Loucy (cell line): Measurements from ENCODE around the gene TNP1.

Experiments
- H2AFZ ChIP-seq: fragments of 200-600 bp; sonication (generic); 2 replicates; pipeline ENCODE4 v1.6.0; 2016; ENCODE audit warnings: antibody characterized with exemption, mild to moderate bottlenecking, low read length, moderate library complexity
- H3F3A ChIP-seq: fragments of 200-600 bp; 2 replicates; pipeline ENCODE4 v1.6.0; 2016; ENCODE audit warnings: antibody characterized with exemption, low read depth, mild to moderate bottlenecking
- H3K27me3 ChIP-seq: fragments of 200-600 bp; sonication (generic); 2 replicates; pipeline ENCODE4 v1.6.1; 2014; ENCODE audit warnings: low read length, mild to moderate bottlenecking; ENCODE audit not compliant: insufficient read depth, poor library complexity, severe bottlenecking
- H3K36me3 ChIP-seq: fragments of 200-600 bp; sonication (generic); 2 replicates; pipeline ENCODE4 v1.6.1; 2016; ENCODE audit warnings: low read length; ENCODE audit not compliant: insufficient read depth
- H3K4me1 ChIP-seq: fragments of 200-600 bp; sonication (generic); 2 replicates; pipeline ENCODE4 v1.5.1; 2014; ENCODE audit warnings: low read length, mild to moderate bottlenecking; ENCODE audit not compliant: insufficient read depth, poor library complexity, severe bottlenecking
- H3K4me2 ChIP-seq: fragments of 200-600 bp; sonication (generic); 2 replicates; pipeline ENCODE4 v1.6.0; 2014; ENCODE audit warnings: antibody characterized with exemption, low read length, low read depth, mild to moderate bottlenecking; ENCODE audit not compliant: poor library complexity, severe bottlenecking
- H3K4me3 ChIP-seq: fragments of 200-600 bp; sonication (generic); 2 replicates; pipeline ENCODE4 v1.5.1; 2014; ENCODE audit warnings: low read length, mild to moderate bottlenecking, mixed read lengths; ENCODE audit not compliant: poor library complexity, severe bottlenecking
- H3K79me2 ChIP-seq: fragments of 200-600 bp; sonication (generic); 2 replicates; pipeline ENCODE4 v1.6.1; 2014; ENCODE audit warnings: low read length; ENCODE audit not compliant: insufficient read depth
- H3K9ac ChIP-seq: fragments of 200-600 bp; sonication (generic); 2 replicates; pipeline ENCODE4 v1.6.0; 2014; ENCODE audit warnings: mild to moderate bottlenecking, low read depth, low read length, moderate library complexity; ENCODE audit not compliant: poor library complexity, severe bottlenecking
- H3K9me2 ChIP-seq: fragments of 200-600 bp; sonication (generic); replicated peaks from 2 replicates; pipeline ENCODE4 v1.6.1; 2016; ENCODE audit warnings: low read depth, low read length, mixed read lengths
- H3K9me3 ChIP-seq: fragments of 200-600 bp; sonication (generic); 2 replicates; pipeline ENCODE4 v1.6.1; 2014; ENCODE audit warnings: mild to moderate bottlenecking, antibody characterized with exemption, low read length, low read depth; ENCODE audit not compliant: insufficient read depth
- H4K20me1 ChIP-seq: fragments of 200-600 bp; sonication (generic); 2 replicates; pipeline ENCODE4 v1.6.0; 2014; ENCODE audit warnings: antibody characterized with exemption, low read length, mild to moderate bottlenecking; ENCODE audit not compliant: insufficient read depth, poor library complexity, severe bottlenecking
- EZH2phosphoT487 ChIP-seq: fragments of 200-600 bp; IDR thresholded peaks from 2 replicates; pipeline ENCODE4 v1.6.1; 2018; ENCODE audit warnings: antibody characterized with exemption, mild to moderate bottlenecking, moderate library complexity, borderline replicate concordance
- TF ChIP-seq, protein P1 (sequence below): fragments of 200-600 bp; sonication (generic); conservative IDR thresholded peaks from 2 replicates; pipeline ENCODE4 v1.5.1; 2014; ENCODE audit warnings: mild to moderate bottlenecking, antibody characterized with exemption, low read length

Gene TNP1

DNA sequence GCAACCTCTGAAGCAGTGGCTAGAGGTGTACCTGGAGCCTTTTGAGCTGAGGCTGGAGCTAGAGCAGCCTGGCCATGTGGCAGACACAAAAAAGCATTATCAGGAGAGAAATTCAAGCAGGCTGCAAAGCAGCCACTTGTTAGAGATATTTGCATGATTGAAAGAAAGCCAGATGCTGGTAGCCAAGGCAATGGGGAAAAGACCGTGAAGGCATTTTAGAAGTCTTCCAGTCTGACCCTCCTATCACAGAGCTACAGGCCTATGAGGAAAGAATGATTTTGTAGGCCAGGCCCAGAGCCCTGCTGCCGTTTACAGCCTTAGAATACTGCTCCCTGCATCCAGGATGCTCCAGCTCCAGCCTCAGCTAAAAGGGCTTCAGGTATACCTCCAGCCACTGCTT is 41.4 kb upstream of the TNP1 start:
- Histone ChIP-seq H3K36me3 (no peaks in the 10 kb centered on the region), H3K27me3 (no peaks in the 10 kb centered on the region), H3K79me2 (no peaks in the 10 kb centered on the region), H3K4me1 (no peaks in the 10 kb centered on the region), H2AFZ (no peak overlapping the region), H3K9ac (no peak overlapping the region), H4K20me1 (no peaks in the 10 kb centered on the region), H3F3A (no peaks in the 10 kb centered on the region), H3K4me3 (no peak overlapping the region), H3K9me3 (no peaks in the 10 kb centered on the region; the same call in 1 of the 2 replicates), H3K4me2 (no peak overlapping the region), H3K9me2 (no peaks in the 10 kb centered on the region)
- TF ChIP-seq, protein P1, sequence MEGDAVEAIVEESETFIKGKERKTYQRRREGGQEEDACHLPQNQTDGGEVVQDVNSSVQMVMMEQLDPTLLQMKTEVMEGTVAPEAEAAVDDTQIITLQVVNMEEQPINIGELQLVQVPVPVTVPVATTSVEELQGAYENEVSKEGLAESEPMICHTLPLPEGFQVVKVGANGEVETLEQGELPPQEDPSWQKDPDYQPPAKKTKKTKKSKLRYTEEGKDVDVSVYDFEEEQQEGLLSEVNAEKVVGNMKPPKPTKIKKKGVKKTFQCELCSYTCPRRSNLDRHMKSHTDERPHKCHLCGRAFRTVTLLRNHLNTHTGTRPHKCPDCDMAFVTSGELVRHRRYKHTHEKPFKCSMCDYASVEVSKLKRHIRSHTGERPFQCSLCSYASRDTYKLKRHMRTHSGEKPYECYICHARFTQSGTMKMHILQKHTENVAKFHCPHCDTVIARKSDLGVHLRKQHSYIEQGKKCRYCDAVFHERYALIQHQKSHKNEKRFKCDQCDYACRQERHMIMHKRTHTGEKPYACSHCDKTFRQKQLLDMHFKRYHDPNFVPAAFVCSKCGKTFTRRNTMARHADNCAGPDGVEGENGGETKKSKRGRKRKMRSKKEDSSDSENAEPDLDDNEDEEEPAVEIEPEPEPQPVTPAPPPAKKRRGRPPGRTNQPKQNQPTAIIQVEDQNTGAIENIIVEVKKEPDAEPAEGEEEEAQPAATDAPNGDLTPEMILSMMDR: no peak

DNA sequence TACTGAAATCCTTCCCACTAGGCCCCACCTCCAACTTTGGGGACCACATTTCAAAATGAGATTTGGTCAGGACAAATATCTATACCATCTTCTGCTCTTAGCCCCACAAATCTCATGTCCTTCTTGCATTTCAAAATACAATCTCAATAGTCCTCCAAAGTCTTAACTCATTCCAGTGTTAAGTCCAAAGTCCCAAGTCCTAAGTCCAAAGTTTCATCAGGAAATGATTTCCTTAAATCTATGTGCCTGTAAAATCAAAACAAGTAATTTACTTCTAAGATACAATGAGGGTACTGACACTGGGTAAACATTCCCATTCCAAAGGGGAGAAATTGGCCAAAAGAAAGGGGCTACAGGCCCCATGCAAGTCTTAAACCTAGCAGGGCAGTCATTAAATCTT is 40.5 kb upstream of the TNP1 start:
- H3K4me2 ChIP-seq: no peak overlapping the region
- H3K4me1 ChIP-seq: no peaks in the 10 kb centered on the region
- H2AFZ ChIP-seq: no peak overlapping the region
- H3K36me3 ChIP-seq: no peaks in the 10 kb centered on the region
- no peak for TF ChIP-seq EZH2phosphoT487
- TF ChIP-seq, protein P1: no peak
- H3F3A ChIP-seq: no peaks in the 10 kb centered on the region
- no peaks in the 10 kb centered on the region; the same call in 1 of the 2 replicates for H3K9me3 ChIP-seq
- H3K4me3 ChIP-seq: no peak overlapping the region
- no peaks in the 10 kb centered on the region for H3K79me2 ChIP-seq
- H3K9ac ChIP-seq: no peak overlapping the region
- H3K9me2 ChIP-seq: no peaks in the 10 kb centered on the region
- H3K27me3 ChIP-seq: no peaks in the 10 kb centered on the region
- no peaks in the 10 kb centered on the region for H4K20me1 ChIP-seq

GRCh38 chr2:216897561-216898203 is 37.8 kb upstream of the TNP1 start:
- Histone ChIP-seq H4K20me1 (no peaks in the 10 kb centered on the region), H3K9ac (no peak overlapping the region), H3K4me3 (no peak overlapping the region), H3F3A (no peaks in the 10 kb centered on the region), H2AFZ (no peak overlapping the region), H3K9me3 (no peaks in the 10 kb centered on the region), H3K4me1 (no peaks in the 10 kb centered on the region), H3K27me3 (no peaks in the 10 kb centered on the region), H3K4me2 (no peak overlapping the region), H3K9me2 (no peaks in the 10 kb centered on the region), H3K79me2 (no peaks in the 10 kb centered on the region), H3K36me3 (no peaks in the 10 kb centered on the region)
- TF ChIP-seq EZH2phosphoT487: no peak
- TF ChIP-seq, protein P1: no peak
